Fibroblast of upper back skin (primary cell): Measurements from ENCODE around the gene AKNA.

Source experiments
- DNase-seq: peaks from one replicate; pipeline ENCODE4 v3.0.0-alpha.2; 2013

The AKNA gene

GRCh38 chr9:114395768-114396167 lies 8.0 kb upstream of the AKNA start:
- DNase-seq = no peak

GRCh38 chr9:114395334-114395617 lies 7.5 kb upstream of the AKNA start:
- DNase-seq = no peak

GRCh38 chr9:114394523-114395333 lies 6.9 kb upstream of the AKNA start:
- DNase-seq = no peak

GRCh38 chr9:114392749-114393112 lies 4.9 kb upstream of the AKNA start:
- DNase-seq = no peak

- no peak for DNase-seq
Measured at GRCh38 chr9:114390952-114391351, 3.2 kb upstream of the AKNA start.

GRCh38 chr9:114389612-114390368 lies 2.0 kb upstream of the AKNA start:
- DNase-seq = no peak

- DNase-seq = no peak
Measured at GRCh38 chr9:114388764-114389375, 1.1 kb upstream of the AKNA start.

- DNase-seq = no peak
Measured at GRCh38 chr9:114388357-114388682, 538 bp upstream of the AKNA start.

GRCh38 chr9:114386886-114387679 lies 699 bp downstream of the AKNA start:
- DNase-seq = no peak

GRCh38 chr9:114386361-114386885 lies 1.4 kb downstream of the AKNA start:
- no peak for DNase-seq

GRCh38 chr9:114385397-114386181 lies 2.2 kb downstream of the AKNA start:
- peak; percentile 84 for DNase-seq

GRCh38 chr9:114384836-114385396 lies 2.9 kb downstream of the AKNA start:
- DNase-seq = no peak

- DNase-seq = no peak
Measured at GRCh38 chr9:114384341-114384740, 3.4 kb downstream of the AKNA start.

GRCh38 chr9:114383521-114384231 lies 4.1 kb downstream of the AKNA start:
- peak; percentile 75 for DNase-seq

- no peak for DNase-seq
Measured at GRCh38 chr9:114382699-114383520, 4.9 kb downstream of the AKNA start.

- no peak for DNase-seq
Measured at GRCh38 chr9:114378883-114379282, 8.9 kb downstream of the AKNA start.

- no peak for DNase-seq
Measured at GRCh38 chr9:114378016-114378415, 9.8 kb downstream of the AKNA start.

- no peak for DNase-seq
Measured at GRCh38 chr9:114376586-114377445, 11.0 kb downstream of the AKNA start.
